ENCODE results near the gene DCAF11.
A peak's percentile ranks its signal among the peaks of the same experiment; 100 is the strongest.
"Not testable (repeated sequence)": the region's sequence is repeated elsewhere in the genome, so short reads cannot be mapped to it uniquely, and the experiment has no call there.

The DCAF11 gene

DNA sequence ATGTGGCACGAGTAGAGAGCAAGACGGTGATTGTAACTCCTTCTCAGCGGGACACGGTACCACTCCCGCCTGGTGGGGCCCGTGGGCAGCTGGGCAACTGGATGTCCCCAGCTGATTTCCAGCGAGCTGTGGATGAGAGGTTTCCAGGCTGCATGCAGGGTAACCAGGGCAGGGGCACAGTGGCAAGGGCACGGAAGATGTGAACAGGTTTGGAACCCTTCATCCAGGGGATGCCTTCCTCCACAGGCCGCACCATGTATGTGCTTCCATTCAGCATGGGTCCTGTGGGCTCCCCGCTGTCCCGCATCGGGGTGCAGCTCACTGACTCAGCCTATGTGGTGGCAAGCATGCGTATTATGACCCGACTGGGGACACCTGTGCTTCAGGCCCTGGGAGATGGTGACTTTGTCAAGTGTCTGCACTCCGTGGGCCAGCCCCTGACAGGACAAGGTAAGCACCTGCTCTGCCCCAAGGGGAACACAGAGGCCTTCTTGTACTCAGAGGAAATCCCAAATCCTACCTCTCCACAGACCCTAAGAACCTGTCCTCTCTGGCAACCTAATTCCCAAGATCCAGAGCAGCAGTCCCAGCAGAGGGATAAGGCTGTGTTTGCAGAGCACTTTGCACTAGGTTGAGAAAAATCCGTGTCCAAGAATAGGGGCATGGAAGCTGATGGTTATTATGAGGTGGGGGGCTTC is 16.2 kb upstream of the DCAF11 start:
- no peak for DNase-seq

DNA sequence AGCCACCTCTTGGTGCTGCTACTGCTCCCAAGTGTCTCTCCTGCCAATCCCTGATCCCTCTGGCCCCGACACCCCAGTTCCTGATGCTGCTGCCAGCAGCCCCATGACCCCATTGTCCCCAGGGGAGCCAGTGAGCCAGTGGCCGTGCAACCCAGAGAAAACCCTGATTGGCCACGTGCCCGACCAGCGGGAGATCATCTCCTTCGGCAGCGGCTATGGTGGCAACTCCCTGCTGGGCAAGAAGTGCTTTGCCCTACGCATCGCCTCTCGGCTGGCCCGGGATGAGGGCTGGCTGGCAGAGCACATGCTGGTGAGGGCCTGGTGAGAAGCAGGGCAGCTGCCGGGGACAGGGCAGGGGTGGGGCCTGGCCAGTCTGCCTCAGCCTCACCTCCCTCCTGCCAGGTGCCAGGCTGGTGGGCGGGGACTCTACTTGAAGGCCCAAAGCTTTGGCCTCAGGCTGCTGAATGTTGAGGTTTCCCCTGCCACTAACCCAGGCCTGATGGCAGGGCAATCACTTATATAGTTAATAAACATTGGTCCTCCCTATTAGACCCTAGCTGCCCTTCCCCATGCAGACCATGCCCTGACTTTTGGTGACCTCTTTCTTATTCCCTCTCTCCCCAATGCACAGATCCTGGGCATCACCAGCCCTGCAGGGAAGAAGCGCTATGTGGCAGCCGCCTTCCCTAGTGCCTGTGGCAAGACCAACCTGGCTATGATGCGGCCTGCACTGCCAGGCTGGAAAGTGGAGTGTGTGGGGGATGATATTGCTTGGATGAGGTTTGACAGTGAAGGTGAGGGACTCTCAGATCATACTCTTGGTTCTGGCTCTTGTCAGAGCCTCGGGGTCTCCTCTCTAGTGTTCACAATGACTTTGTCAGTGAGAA is 15.4 kb upstream of the DCAF11 start:
- peak; percentile 83 for DNase-seq

GRCh38 chr14:24100197-24100981 is 14.2 kb upstream of the DCAF11 start:
- no peak for DNase-seq

GRCh38 chr14:24100982-24101494 is 13.5 kb upstream of the DCAF11 start:
- no peak for DNase-seq

- no peak for DNase-seq
Measured at GRCh38 chr14:24102357-24103048, 12.1 kb upstream of the DCAF11 start.

DNA sequence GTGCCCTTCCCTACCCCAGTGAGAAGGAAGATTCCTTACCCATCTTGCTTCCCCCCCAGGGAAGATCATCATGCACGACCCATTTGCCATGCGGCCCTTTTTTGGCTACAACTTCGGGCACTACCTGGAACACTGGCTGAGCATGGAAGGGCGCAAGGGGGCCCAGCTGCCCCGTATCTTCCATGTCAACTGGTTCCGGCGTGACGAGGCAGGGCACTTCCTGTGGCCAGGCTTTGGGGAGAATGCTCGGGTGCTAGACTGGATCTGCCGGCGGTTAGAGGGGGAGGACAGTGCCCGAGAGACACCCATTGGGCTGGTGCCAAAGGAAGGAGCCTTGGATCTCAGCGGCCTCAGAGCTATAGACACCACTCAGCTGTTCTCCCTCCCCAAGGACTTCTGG is 11.1 kb upstream of the DCAF11 start:
- no peak for DNase-seq

DNA sequence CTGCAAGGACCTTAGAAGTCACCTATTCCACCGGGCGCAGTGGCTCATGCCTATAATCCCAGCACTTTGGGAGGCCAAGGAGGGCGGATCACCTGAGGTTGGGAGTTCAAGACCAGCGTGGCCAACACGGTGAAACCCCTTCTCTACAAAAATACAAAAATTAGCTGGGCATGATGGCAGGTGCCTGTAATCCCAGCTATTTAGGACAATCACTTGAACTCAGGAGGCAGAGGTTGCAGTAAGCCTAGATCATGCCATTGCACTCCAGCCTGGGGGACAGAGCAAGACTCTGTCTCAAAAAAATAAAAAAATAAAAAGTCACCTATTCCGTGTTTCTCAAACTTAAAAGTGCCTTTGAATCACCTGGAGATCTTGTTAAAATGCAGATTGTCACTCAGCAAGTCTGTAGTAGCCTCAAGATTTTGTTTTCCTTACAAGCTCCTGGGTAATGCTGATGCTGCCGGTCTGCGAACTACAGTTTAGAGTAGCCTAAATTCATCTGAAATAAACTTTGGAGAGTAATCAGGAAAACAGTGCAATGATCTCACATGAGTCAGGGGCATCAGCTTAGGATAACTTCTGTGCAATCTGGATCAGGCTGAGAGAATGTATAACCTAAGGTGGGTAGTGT is 8.9 kb upstream of the DCAF11 start:
- not testable (repeated sequence) for DNase-seq

DNA sequence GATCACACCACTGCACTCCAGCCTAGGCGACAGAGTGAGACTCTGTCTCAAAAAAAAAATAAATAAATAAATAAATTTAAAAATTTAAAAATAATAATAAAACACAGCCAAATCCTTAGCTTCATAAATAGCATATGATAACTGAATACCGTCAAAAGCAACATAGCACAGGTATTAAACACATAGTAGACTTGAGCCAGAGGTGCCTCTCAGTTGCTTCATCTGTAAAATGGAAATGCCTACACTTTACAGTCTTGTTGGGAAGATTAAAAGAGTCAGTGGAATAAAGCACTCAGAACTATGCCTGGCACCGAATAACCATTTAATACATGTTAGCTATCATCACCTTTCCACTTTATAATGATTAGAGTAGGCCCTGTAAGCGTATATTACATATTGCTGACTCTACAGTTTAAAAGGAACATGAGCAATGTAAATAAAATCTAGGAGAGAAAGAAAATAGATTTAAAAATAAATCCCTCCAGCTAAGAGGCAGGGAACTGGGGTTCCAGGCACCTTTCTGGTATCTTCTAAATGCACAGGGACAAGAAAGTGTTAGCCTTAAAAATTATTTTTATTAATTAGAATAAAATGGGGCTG is 7.8 kb upstream of the DCAF11 start:
- DNase-seq, result no peak

GRCh38 chr14:24108336-24108874 is 6.2 kb upstream of the DCAF11 start:
- no peak for DNase-seq

GRCh38 chr14:24110060-24110459 is 4.5 kb upstream of the DCAF11 start:
- no peak for DNase-seq

- DNase-seq, result no peak
Measured at GRCh38 chr14:24110523-24110922, 4.1 kb upstream of the DCAF11 start.

- no peak for DNase-seq
Measured at GRCh38 chr14:24113379-24113800, 1.2 kb upstream of the DCAF11 start.

- peak; percentile 93 for DNase-seq
Measured at GRCh38 chr14:24113801-24114531, 611 bp upstream of the DCAF11 start.

DNA sequence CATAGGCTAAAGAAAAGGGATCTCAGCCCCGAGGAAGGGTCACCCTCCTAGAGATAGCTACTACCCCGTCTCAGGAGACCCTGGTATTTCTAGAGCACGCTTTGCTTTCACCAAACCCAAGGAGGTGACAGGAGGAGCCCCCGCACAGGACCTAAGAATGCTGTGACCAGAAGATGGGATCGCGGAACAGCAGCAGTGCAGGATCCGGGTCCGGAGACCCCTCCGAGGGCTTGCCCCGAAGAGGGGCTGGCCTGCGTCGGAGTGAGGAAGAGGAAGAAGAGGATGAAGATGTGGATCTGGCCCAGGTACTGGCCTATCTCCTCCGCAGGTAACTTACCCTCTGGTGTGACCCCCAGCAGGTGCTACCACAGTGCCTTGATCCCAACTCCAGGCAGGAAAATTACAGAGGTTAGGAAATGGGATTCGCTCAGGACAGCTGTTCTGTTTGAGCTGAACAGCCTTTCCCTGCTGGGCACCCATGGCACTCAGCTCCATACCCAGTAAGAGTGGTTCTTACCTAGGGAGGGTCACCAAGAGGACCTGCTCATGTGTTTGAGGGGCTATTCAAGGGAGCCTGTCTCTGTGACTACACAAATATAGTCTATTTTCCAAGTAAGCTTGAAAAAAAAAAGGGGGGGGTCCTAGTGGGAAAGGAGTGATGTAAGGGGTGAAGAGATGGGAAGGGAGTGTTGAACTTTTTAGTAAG is 998 bp downstream of the DCAF11 start:
- no peak for DNase-seq

DNA sequence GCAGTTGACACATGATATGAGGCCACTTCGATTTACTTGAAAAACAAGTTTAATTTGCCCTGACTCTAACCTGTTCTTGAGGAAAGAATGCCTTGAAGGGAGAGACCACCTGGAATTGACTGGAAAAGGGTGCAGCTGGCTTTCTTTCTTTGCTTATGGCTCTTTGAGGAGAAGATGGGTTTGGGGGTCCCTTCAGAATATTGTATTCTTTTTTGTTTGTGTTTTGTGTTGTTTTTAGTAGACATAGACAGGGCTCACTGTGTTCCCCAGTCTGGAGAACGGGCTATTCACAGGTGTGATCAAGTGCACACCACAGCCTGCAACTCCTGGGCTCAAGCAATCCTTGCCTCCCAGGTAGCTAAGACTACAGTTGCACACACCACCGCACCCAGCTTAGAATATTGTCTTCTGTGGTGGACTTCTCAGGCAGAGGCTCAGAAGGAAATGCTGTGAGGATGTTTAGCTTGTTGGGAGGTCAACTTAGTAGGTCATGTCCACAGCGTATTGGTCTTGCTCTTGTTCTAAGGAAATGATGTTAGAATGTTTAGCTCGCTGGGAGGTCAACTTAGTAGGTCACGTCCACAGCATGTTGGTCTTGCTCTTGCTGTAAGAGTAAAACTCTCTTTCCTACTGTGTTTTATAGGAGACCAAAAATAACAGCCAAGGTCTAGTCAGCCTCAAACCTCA is 1.7 kb downstream of the DCAF11 start:
- DNase-seq, result no peak

GRCh38 chr14:24117179-24117578 is 2.6 kb downstream of the DCAF11 start:
- no peak for DNase-seq

DNA sequence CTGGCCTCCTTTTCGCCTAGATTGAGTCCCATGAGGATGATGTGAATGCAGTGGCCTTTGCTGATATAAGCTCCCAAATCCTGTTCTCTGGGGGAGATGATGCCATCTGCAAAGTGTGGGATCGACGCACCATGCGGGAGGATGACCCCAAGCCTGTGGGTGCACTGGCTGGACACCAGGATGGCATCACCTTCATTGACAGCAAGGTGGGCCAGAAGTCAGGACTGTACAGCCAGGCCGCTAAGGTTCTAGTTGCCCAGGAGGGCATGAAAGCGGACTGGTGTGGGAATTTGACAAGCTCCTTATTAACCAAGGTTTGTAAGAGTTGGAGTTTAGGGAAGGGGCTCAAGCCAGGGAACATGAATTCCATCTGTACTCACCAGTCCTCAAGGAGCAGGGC is 5.1 kb downstream of the DCAF11 start:
- no peak for DNase-seq

- no peak for DNase-seq
Measured at GRCh38 chr14:24121210-24121609, 6.6 kb downstream of the DCAF11 start.

- DNase-seq, result no peak
Measured at GRCh38 chr14:24122416-24122815, 7.8 kb downstream of the DCAF11 start.

Measured in DMS79 (cell line).